GM18517 (cell line): Measurements from ENCODE around the gene VAV2.

Experiments used
- ATAC-seq: cut with Tn5 transposase; IDR thresholded peaks from one replicate; pipeline ENCODE4 v1.9.1; 2021; ENCODE audit warnings: mild to moderate bottlenecking, moderate library complexity; ENCODE audit not compliant: unreplicated experiment

The VAV2 gene

GRCh38 chr9:133943781-133944745 lies 48.1 kb downstream of the VAV2 start:
- ATAC-seq: no peak

- ATAC-seq: no peak
These were observed 48.9 kb downstream of the VAV2 start for GRCh38 chr9:133943036-133943780.

GRCh38 chr9:133942206-133942975 lies 49.7 kb downstream of the VAV2 start:
- ATAC-seq: no peak

GRCh38 chr9:133939845-133940244 lies 52.3 kb downstream of the VAV2 start:
- no peak for ATAC-seq

GRCh38 chr9:133939171-133939785 lies 52.8 kb downstream of the VAV2 start:
- ATAC-seq: no peak

- no peak for ATAC-seq
These were observed 53.4 kb downstream of the VAV2 start for GRCh38 chr9:133938753-133939152.

- ATAC-seq: no peak
These were observed 54.0 kb downstream of the VAV2 start for GRCh38 chr9:133938086-133938485.

- ATAC-seq: no peak
These were observed 55.0 kb downstream of the VAV2 start for GRCh38 chr9:133937120-133937519.

GRCh38 chr9:133935328-133936005 lies 56.7 kb downstream of the VAV2 start:
- ATAC-seq: no peak

GRCh38 chr9:133934482-133935232 lies 57.5 kb downstream of the VAV2 start:
- no peak for ATAC-seq

GRCh38 chr9:133933426-133934026 lies 58.6 kb downstream of the VAV2 start:
- ATAC-seq: no peak

- no peak for ATAC-seq
These were observed 59.5 kb downstream of the VAV2 start for GRCh38 chr9:133932633-133933032.

- ATAC-seq: no peak
These were observed 59.9 kb downstream of the VAV2 start for GRCh38 chr9:133932181-133932580.

- no peak for ATAC-seq
These were observed 61.2 kb downstream of the VAV2 start for GRCh38 chr9:133930682-133931485.

- ATAC-seq: no peak
These were observed 62.0 kb downstream of the VAV2 start for GRCh38 chr9:133930046-133930681.

GRCh38 chr9:133929599-133929998 lies 62.5 kb downstream of the VAV2 start:
- no peak for ATAC-seq

GRCh38 chr9:133928248-133928764 lies 63.8 kb downstream of the VAV2 start:
- no peak for ATAC-seq

- no peak for ATAC-seq
These were observed 65.1 kb downstream of the VAV2 start for GRCh38 chr9:133927041-133927440.
